GM13977 (cell line): Measurements from ENCODE around the gene RAB44.

Source experiments
- DNase-seq: peaks from one replicate; pipeline ENCODE4 v3.0.0; 2012; ENCODE audit warnings: low spot score
- CTCF ChIP-seq: IDR thresholded peaks from 2 replicates; pipeline ENCODE4 v1.5.1; 2012; ENCODE audit warnings: mild to moderate bottlenecking, control low read depth; ENCODE audit not compliant: insufficient read depth; ENCODE audit errors: extremely low read depth, missing control alignments
- in situ Hi-C: fragments of 300-500 bp; cut with MboI; formaldehyde crosslinking; loops from one replicate; pipeline ENCODE4 v1.12.0; 2022; ENCODE audit warnings: low sequenced_read_pairs, low pct_unique_long_range_greater_than_20kb, mixed read lengths, inconsistent platforms; ENCODE audit not compliant: unreplicated experiment

The RAB44 gene

GRCh38 chr6:36771145-36771544 lies 73.5 kb downstream of the RAB44 start:
- DNase-seq: no peak
- no peak for TF ChIP-seq CTCF
- in situ Hi-C loops: loop anchor here (10.0 to 25.0 kb wide), 2 partner anchors 244 to 441 kb away; no protein-coding TSS in a partner anchor

GRCh38 chr6:36772397-36772796 lies 74.8 kb downstream of the RAB44 start:
- no peak for DNase-seq
- no peak for TF ChIP-seq CTCF
- in situ Hi-C loops: loop anchor here (10.0 to 25.0 kb wide), 2 partner anchors 242 to 440 kb away; no protein-coding TSS in a partner anchor

GRCh38 chr6:36774331-36774730 lies 76.7 kb downstream of the RAB44 start:
- no peak for TF ChIP-seq CTCF
- no peak for DNase-seq
- in situ Hi-C loops: loop anchor here (10.0 to 25.0 kb wide), 2 partner anchors 240 to 438 kb away; no protein-coding TSS in a partner anchor

GRCh38 chr6:36776167-36776566 lies 78.5 kb downstream of the RAB44 start:
- TF ChIP-seq CTCF: no peak
- DNase-seq: no peak
- in situ Hi-C loops: loop anchor here (10.0 kb wide), 1 partner anchor 239 kb away; no protein-coding TSS in a partner anchor

GRCh38 chr6:36777801-36778200 lies 80.2 kb downstream of the RAB44 start:
- TF ChIP-seq CTCF: no peak
- DNase-seq: no peak
- in situ Hi-C loops: loop anchor here (10.0 kb wide), 1 partner anchor 237 kb away; no protein-coding TSS in a partner anchor

- no peak for DNase-seq
- no peak for TF ChIP-seq CTCF
- in situ Hi-C loops: loop anchor here (10.0 kb wide), 1 partner anchor 236 kb away; no protein-coding TSS in a partner anchor
These were observed 81.6 kb downstream of the RAB44 start for GRCh38 chr6:36779227-36779626.
